Measurements from ENCODE around the gene ADGRL3. TPM values are rescaled to one million over a fixed set of nuclear protein-coding genes. Genes with fewer than 3 reads are reported as not detected.
"Not testable (repeated sequence)": the region's sequence is repeated elsewhere in the genome, so short reads cannot be mapped to it uniquely, and the experiment has no call there.

The ADGRL3 gene
- total RNA-seq, 1 experiment from 2014 or later, result 1.2 TPM

DNA sequence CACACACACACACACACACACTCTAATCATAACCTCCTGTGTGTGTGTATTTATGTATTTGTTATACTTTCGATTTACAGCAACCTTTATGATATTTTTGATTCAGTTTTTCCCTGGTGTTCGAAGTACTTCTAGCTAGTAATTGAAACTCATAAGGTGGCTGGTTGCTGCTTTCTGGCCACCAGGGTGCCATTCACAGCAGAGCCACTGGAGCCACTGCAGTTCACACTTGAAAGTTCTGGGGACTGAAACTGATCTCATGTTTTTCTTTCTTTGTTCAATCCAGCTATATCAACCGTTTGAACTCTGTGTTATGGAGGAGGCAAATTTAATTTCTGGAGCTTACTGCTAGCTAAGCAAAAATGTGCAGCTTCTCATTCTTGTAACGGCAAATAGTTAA is 419.4 kb downstream of the ADGRL3 start:
- peak; percentile 10 for DNase-seq (ENCODE audit: low read depth)

GRCh38 chr4:61628282-61628681 is 428.2 kb downstream of the ADGRL3 start:
- no peak for DNase-seq (ENCODE audit: low read depth)

DNA sequence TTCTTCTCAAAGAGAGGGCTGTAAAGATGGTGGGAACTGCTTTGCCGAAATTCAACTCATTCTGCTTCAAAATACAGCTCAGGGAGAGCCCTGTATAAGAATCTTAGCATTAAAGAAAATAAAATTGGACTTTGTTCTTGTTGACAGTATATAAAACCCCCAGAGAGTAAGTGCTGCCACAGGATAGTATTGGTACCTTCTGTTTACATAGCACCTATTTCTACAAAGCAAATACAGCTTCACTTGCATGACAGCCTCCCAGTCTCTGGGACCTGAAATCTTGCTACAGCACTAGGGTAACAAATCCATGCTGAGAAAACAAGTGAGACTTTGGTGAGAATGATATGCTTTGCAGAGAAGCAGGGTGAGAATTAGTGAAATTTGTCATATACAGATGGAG is 428.6 kb downstream of the ADGRL3 start:
- DNase-seq (ENCODE audit: low read depth), result no peak

GRCh38 chr4:61630548-61630947 is 430.4 kb downstream of the ADGRL3 start:
- no peak for DNase-seq (ENCODE audit: low read depth)

DNA sequence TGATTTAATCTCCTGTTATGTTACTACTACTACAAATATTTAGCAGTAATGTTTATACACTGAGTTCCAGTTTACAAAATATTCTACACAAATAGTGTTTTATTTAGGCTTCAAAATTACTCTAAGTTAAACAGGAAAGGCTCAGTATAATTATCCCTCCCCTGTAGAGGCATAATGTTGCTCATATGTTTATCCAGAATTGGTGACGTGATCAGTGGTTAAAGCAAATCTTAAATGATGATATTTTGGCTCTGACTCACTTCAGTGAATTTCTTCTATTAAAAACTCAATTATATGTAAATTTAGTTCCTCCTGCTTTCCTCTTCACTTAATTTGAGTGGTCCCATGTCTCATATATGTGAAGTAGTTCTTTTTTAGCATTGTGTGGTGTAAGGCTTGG is 438.5 kb downstream of the ADGRL3 start:
- peak; percentile 42 for DNase-seq (ENCODE audit: low read depth)

- not testable (repeated sequence) for DNase-seq (ENCODE audit: low read depth)
Measured at GRCh38 chr4:61646746-61647350, 446.7 kb downstream of the ADGRL3 start.

GRCh38 chr4:61648264-61648663 is 448.1 kb downstream of the ADGRL3 start:
- DNase-seq (ENCODE audit: low read depth), result no peak

GRCh38 chr4:61657016-61657415 is 456.9 kb downstream of the ADGRL3 start:
- no peak for DNase-seq (ENCODE audit: low read depth)

GRCh38 chr4:61661960-61662359 is 461.8 kb downstream of the ADGRL3 start:
- no peak for DNase-seq (ENCODE audit: low read depth)

- DNase-seq (ENCODE audit: low read depth), result no peak
Measured at GRCh38 chr4:61662362-61662761, 462.2 kb downstream of the ADGRL3 start.

DNA sequence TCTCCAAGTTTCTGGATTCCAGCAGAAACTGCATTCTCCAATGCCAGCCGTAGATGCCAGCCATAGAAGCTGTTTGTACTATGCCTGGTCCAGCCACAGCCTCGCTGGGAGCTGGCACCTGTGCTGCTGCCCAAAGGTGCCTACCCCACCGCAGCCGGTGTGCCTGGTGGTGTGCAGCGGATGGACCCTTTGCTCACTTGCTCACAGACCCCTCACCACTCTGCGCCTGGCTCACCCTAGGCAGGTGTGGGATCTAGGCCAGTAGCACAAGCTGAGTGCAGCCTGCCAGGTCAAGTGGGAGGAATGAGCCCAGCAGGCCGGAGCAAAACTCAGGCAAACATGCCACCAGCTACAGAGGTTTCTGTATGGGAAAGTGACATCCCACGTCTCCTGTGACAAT is 463.2 kb downstream of the ADGRL3 start:
- no peak for DNase-seq (ENCODE audit: low read depth)

- no peak for DNase-seq (ENCODE audit: low read depth)
Measured at GRCh38 chr4:61665649-61666048, 465.5 kb downstream of the ADGRL3 start.

GRCh38 chr4:61666244-61666643 is 466.1 kb downstream of the ADGRL3 start:
- DNase-seq (ENCODE audit: low read depth), result no peak

DNA sequence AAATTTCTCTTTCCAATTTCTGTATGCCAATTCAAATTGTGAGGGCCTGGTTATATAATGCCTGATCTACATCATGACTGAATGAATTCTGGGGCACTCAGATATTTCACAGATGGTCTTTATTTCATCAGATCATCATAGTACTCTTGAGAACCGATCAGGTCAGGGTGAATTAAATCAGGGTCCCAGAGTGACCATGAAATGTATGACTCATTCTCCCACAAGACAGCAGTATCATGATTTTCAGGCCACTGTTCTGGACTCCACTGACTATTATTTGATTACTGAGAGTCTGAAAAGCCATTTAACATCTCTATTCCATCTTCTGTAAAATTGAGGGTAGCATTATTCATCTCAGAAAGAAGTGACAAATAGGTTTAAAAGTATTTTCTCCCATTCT is 471.5 kb downstream of the ADGRL3 start:
- no peak for DNase-seq (ENCODE audit: low read depth)

DNA sequence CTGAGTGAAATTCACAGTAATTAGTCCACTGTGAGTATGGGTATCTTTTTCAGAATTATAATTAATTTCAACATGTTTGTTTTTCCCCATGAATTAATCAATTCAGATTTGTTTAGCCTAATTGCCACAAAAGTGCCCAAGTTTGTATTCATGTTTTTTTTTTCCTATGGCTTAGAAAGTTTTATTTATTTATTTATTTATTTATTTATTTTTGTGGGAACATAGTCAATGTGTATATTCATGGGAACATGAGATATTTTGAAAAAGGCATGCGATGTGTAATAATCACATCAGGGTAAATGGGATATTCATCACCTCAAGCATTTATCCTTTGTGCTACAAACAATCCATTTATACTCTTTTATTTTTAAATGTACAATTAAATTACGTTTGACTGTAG is 475.3 kb downstream of the ADGRL3 start:
- DNase-seq (ENCODE audit: low read depth), result no peak

DNA sequence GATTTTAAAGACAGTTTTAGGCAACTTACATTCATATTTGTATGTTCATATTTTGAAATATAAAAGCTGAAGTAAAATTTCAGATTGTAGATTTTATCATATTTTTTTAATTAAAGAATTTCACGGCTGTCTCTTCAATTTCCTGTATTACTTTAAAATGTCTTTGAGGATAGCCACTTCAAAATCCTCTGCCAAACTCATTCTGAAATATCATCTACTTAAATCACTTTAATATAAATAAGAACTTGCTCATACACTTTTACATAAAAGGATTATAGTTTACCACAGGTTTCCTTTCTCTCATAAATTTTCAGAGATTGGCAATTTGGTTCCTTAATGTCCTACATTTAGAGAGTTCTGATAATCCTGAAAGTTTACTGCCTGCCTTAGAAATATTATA is 478.2 kb downstream of the ADGRL3 start:
- no peak for DNase-seq (ENCODE audit: low read depth)

DNA sequence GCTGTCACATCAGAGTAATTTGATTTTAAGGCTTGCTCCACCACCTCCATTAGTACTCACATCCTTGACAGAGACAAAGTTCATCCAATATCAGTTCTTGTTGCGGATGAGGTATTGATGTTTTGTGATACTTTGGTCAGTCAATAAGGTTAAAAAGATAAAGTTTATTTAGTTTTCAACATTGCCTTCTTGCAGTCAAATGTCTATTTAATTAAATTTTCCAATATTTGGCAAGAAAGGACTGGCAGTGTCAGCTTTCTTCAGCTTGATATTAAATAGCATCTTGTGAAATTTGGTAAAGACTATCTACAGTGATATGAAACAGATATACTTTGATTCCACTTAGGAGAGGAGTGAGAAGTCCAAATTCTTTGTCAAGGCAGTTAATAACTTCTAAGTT is 493.4 kb downstream of the ADGRL3 start:
- DNase-seq (ENCODE audit: low read depth), result no peak

- no peak for DNase-seq (ENCODE audit: low read depth)
Measured at GRCh38 chr4:61714387-61714911, 514.3 kb downstream of the ADGRL3 start.

GRCh38 chr4:61716426-61716825 is 516.3 kb downstream of the ADGRL3 start:
- DNase-seq (ENCODE audit: low read depth), result no peak

- DNase-seq (ENCODE audit: low read depth), result no peak
Measured at GRCh38 chr4:61723492-61723891, 523.4 kb downstream of the ADGRL3 start.

- no peak for DNase-seq (ENCODE audit: low read depth)
Measured at GRCh38 chr4:61727286-61727685, 527.2 kb downstream of the ADGRL3 start.

- DNase-seq (ENCODE audit: low read depth), result no peak
Measured at GRCh38 chr4:61734409-61734808, 534.3 kb downstream of the ADGRL3 start.

GRCh38 chr4:61739887-61740286 is 539.8 kb downstream of the ADGRL3 start:
- DNase-seq (ENCODE audit: low read depth), result no peak

GRCh38 chr4:61740886-61741285 is 540.8 kb downstream of the ADGRL3 start:
- DNase-seq (ENCODE audit: low read depth), result no peak

All from HT1080 (cell line).